ENCODE measurements around the gene TMEM127. TPM values are rescaled to one million over a fixed set of nuclear protein-coding genes. Genes with fewer than 3 reads are reported as not detected.

Gene TMEM127
- polyA plus RNA-seq, 2 of the 4 experiments (the other 2 are of a cell fraction), result 31.9 to 38.7 TPM

DNA sequence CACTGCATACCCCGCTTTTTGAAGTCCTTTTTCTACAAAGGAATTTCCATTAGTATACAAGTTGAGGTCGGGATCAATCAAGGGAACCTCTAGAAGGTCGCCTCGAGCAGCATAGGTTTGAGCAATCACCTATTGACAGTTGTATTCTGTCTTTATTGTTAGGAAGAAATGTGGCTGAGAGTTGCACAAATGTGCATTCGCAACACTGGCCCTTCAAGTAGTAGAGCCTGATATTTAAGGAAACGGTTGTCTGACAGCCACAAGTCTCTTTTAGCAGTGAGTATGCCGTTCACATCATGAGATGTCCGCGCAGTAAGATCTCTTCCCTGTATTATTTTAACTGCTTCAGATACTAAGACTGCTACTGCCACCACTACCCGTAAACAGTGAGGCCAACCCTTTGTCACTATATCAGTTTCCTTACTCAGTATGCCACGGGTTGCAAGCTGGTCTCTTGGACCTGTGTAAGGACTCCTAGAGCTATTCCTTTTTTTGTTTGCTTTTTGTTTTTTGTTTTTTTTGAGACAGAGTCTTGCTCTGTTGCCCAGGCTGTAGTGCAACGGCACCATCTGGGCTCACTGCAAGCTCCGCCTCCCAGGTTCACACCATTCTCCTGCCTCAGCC lies 47.2 kb downstream of the TMEM127 start:
- H3K4me1 ChIP-seq, result no peaks in the 10 kb centered on the region
- H3K27ac ChIP-seq, result no peak overlapping the region
- H3K4me3 ChIP-seq, result no peak overlapping the region
- no peak for TF ChIP-seq RCOR1 (IDR thresholded peaks at IDR 0.05; ENCODE audit: low read depth, low read length)
- TF ChIP-seq, protein P1, sequence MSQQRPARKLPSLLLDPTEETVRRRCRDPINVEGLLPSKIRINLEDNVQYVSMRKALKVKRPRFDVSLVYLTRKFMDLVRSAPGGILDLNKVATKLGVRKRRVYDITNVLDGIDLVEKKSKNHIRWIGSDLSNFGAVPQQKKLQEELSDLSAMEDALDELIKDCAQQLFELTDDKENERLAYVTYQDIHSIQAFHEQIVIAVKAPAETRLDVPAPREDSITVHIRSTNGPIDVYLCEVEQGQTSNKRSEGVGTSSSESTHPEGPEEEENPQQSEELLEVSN (IDR thresholded peaks at IDR 0.05; ENCODE audit: borderline replicate concordance, low read depth), result no peak
- TF ChIP-seq KDM5A (IDR thresholded peaks at IDR 0.05), result no peak
- TF ChIP-seq ESRRA (IDR thresholded peaks at IDR 0.05; ENCODE audit: borderline replicate concordance, low read length), result no peak
- TF ChIP-seq MAFK (IDR thresholded peaks at IDR 0.05; ENCODE audit: partially characterized antibody), result no peak
- no peak for TF ChIP-seq RARB (CRISPR knock-in tag; IDR thresholded peaks at IDR 0.05)
- TF ChIP-seq, protein P2, sequence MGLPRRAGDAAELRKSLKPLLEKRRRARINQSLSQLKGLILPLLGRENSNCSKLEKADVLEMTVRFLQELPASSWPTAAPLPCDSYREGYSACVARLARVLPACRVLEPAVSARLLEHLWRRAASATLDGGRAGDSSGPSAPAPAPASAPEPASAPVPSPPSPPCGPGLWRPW (IDR thresholded peaks at IDR 0.05), result no peak
- TF ChIP-seq GATA3 (IDR thresholded peaks at IDR 0.05; ENCODE audit: borderline replicate concordance), result no peak
- no peak for TF ChIP-seq CHD2 (IDR thresholded peaks at IDR 0.05; ENCODE audit: low read length, partially characterized antibody)
- TF ChIP-seq RNF2 (IDR thresholded peaks at IDR 0.05; ENCODE audit: borderline replicate concordance, low read depth), result no peak
- TF ChIP-seq RAD21 (conservative IDR thresholded peaks at IDR 0.05 in 1 of 2, IDR thresholded peaks at IDR 0.05 in 1 of 2), result no peak
- no peak for TF ChIP-seq FOXS1 (CRISPR knock-in tag; IDR thresholded peaks at IDR 0.05)
- no peak for TF ChIP-seq ZNF302 (CRISPR knock-in tag; IDR thresholded peaks at IDR 0.05)
- FAIRE-seq, result no peak
- no peak overlapping the region for H3K4me2 ChIP-seq
- DNase-seq (ENCODE audit: low read depth in 1 of 2, low spot score in 1 of 2), result no peak
- ChIA-PET CTCF (interaction anchor here (1.1 to 1.2 kb wide), 2 partner anchors 42 to 44 kb away, joined by 3 to 7 read pairs; no protein-coding TSS in a partner anchor), POLR2A (no interaction called here)
- H3K9me3 ChIP-seq, result no peaks in the 10 kb centered on the region
- WGBS (ENCODE audit: missing lambda C conversion rate), result 75% methylated on average over 13 of the region's 13 CpGs
- ATAC-seq, result no peak

DNA sequence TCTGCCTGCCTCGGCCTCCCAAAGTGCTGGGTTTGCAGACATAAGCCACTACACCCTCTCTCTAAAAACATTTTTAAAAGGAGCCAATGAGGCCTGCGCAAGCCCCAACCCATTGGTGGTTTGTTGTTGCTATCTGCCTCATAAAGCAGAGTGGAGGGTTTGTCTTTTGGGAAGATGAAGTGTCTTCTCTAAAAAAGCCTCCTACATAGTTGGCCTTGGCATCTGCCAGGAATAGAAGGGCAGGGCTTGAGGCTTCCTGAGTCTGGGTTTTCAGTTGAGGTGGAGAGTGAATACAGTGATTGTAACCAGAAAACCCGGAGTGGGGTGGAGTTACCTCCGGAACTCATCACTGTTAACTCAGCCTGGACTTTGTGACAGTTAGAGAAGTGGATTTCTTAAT lies 51.2 kb downstream of the TMEM127 start:
- no peak for DNase-seq (ENCODE audit: low read depth in 1 of 2, low spot score in 1 of 2)
- CTCF ChIA-PET, result no interaction called here
- no peak for FAIRE-seq
- no peak for ATAC-seq
- 87% methylated on average over 4 of the region's 4 CpGs for WGBS (ENCODE audit: missing lambda C conversion rate)
- TF ChIP-seq, protein P3, sequence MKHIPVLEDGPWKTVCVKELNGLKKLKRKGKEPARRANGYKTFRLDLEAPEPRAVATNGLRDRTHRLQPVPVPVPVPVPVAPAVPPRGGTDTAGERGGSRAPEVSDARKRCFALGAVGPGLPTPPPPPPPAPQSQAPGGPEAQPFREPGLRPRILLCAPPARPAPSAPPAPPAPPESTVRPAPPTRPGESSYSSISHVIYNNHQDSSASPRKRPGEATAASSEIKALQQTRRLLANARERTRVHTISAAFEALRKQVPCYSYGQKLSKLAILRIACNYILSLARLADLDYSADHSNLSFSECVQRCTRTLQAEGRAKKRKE (CRISPR knock-in tag; IDR thresholded peaks at IDR 0.05; ENCODE audit: low read depth), result no peak
- no peak for TF ChIP-seq CBX2 (IDR thresholded peaks at IDR 0.05; ENCODE audit: borderline replicate concordance, low read depth)
- TF ChIP-seq FOSB (CRISPR knock-in tag; IDR thresholded peaks at IDR 0.05), result no peak
- TF ChIP-seq RNF2 (IDR thresholded peaks at IDR 0.05; ENCODE audit: borderline replicate concordance, low read depth), result no peak
- TF ChIP-seq, protein P4, sequence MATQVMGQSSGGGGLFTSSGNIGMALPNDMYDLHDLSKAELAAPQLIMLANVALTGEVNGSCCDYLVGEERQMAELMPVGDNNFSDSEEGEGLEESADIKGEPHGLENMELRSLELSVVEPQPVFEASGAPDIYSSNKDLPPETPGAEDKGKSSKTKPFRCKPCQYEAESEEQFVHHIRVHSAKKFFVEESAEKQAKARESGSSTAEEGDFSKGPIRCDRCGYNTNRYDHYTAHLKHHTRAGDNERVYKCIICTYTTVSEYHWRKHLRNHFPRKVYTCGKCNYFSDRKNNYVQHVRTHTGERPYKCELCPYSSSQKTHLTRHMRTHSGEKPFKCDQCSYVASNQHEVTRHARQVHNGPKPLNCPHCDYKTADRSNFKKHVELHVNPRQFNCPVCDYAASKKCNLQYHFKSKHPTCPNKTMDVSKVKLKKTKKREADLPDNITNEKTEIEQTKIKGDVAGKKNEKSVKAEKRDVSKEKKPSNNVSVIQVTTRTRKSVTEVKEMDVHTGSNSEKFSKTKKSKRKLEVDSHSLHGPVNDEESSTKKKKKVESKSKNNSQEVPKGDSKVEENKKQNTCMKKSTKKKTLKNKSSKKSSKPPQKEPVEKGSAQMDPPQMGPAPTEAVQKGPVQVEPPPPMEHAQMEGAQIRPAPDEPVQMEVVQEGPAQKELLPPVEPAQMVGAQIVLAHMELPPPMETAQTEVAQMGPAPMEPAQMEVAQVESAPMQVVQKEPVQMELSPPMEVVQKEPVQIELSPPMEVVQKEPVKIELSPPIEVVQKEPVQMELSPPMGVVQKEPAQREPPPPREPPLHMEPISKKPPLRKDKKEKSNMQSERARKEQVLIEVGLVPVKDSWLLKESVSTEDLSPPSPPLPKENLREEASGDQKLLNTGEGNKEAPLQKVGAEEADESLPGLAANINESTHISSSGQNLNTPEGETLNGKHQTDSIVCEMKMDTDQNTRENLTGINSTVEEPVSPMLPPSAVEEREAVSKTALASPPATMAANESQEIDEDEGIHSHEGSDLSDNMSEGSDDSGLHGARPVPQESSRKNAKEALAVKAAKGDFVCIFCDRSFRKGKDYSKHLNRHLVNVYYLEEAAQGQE (IDR thresholded peaks at IDR 0.05), result no peak
- TF ChIP-seq POLR2AphosphoS2 (conservative IDR thresholded peaks at IDR 0.05; ENCODE audit: low read length), result no peak
- TF ChIP-seq MAZ (IDR thresholded peaks at IDR 0.05; ENCODE audit: borderline replicate concordance, low read depth, low read length), result no peak
- TF ChIP-seq EHMT2 (IDR thresholded peaks at IDR 0.05; ENCODE audit: low read depth), result no peak
- no peak for TF ChIP-seq EHF (CRISPR knock-in tag; IDR thresholded peaks at IDR 0.05)
- TF ChIP-seq, protein P5, sequence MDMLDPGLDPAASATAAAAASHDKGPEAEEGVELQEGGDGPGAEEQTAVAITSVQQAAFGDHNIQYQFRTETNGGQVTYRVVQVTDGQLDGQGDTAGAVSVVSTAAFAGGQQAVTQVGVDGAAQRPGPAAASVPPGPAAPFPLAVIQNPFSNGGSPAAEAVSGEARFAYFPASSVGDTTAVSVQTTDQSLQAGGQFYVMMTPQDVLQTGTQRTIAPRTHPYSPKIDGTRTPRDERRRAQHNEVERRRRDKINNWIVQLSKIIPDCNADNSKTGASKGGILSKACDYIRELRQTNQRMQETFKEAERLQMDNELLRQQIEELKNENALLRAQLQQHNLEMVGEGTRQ (IDR thresholded peaks at IDR 0.05), result no peak
- TF ChIP-seq, protein P6, sequence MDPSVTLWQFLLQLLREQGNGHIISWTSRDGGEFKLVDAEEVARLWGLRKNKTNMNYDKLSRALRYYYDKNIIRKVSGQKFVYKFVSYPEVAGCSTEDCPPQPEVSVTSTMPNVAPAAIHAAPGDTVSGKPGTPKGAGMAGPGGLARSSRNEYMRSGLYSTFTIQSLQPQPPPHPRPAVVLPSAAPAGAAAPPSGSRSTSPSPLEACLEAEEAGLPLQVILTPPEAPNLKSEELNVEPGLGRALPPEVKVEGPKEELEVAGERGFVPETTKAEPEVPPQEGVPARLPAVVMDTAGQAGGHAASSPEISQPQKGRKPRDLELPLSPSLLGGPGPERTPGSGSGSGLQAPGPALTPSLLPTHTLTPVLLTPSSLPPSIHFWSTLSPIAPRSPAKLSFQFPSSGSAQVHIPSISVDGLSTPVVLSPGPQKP (IDR thresholded peaks at IDR 0.05; ENCODE audit: low read depth, low read length), result no peak
- no peak for TF ChIP-seq RCOR1 (IDR thresholded peaks at IDR 0.05; ENCODE audit: low read depth, low read length)
- TF ChIP-seq, protein P7, sequence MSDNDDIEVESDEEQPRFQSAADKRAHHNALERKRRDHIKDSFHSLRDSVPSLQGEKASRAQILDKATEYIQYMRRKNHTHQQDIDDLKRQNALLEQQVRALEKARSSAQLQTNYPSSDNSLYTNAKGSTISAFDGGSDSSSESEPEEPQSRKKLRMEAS (IDR thresholded peaks at IDR 0.05), result no peak
- no peak for TF ChIP-seq JUNB (IDR thresholded peaks at IDR 0.05)
- no peak for TF ChIP-seq BHLHE40 (IDR thresholded peaks at IDR 0.05; ENCODE audit: low read depth, low read length)
- POLR2A ChIA-PET, result no interaction called here
- Histone ChIP-seq H3K4me1 (peaks cover 6% of the 10 kb centered on the region; the same call in 1 of the 3 replicates), H3K9me3 (no peaks in the 10 kb centered on the region), H3K27ac (no peak overlapping the region), H3K4me3 (no peak overlapping the region), H3K4me2 (no peak overlapping the region)

Measured in A549 (cell line).